Fibroblast of lung (primary cell): ENCODE results near the gene COL11A2. TPM values are rescaled to one million over a fixed set of nuclear protein-coding genes. Genes with fewer than 3 reads are reported as not detected.

Experiments used
- DNase-seq, 2 donors: peaks; one replicate each; pipeline versions ENCODE4 v3.0.0 to v3.0.0-alpha.2; 2010; ENCODE audit warnings: low read depth in 2 of 2
- H2AFZ ChIP-seq: 2 replicates; pipeline ENCODE4 v1.5.1; 2012; ENCODE audit warnings: low read length, control low read depth, inconsistent platforms
- H3K27ac ChIP-seq: 2 replicates; pipeline ENCODE4 v1.5.1; 2011; ENCODE audit warnings: low read length, control low read depth; ENCODE audit not compliant: insufficient read depth
- H3K27me3 ChIP-seq: 2 replicates; pipeline ENCODE4 v1.5.1; 2011; ENCODE audit warnings: mild to moderate bottlenecking, low read length; ENCODE audit not compliant: control insufficient read depth, insufficient read depth
- H3K36me3 ChIP-seq: 2 replicates; pipeline ENCODE4 v1.5.1; 2011; ENCODE audit warnings: low read length; ENCODE audit not compliant: control insufficient read depth, insufficient read depth
- H3K4me1 ChIP-seq: 2 replicates; pipeline ENCODE4 v1.5.1; 2011; ENCODE audit warnings: low read length; ENCODE audit not compliant: control insufficient read depth, insufficient read depth; ENCODE audit errors: extremely low read depth
- H3K4me2 ChIP-seq: 2 replicates; pipeline ENCODE4 v1.5.1; 2011; ENCODE audit warnings: low read length, control low read depth; ENCODE audit not compliant: insufficient read depth; ENCODE audit errors: extremely low read depth
- H3K4me3 ChIP-seq, 4 experiments: fragments of 200-600 bp in 1 of 4; sonication (generic) in 1 of 4; replicated peaks in 1 of 4; 2 replicates each; pipeline ENCODE4 v1.5.1; 2011 to 2016; ENCODE audit warnings: low read length in 4 of 4, low read depth in 3 of 4, mild to moderate bottlenecking in 3 of 4, control low read depth in 2 of 4, inconsistent platforms in 1 of 4, mixed read lengths in 1 of 4; ENCODE audit not compliant: insufficient read depth in 1 of 4; ENCODE audit errors: control extremely low read depth in 1 of 4
- H3K79me2 ChIP-seq: 2 replicates; pipeline ENCODE4 v1.5.1; 2012; ENCODE audit warnings: mild to moderate bottlenecking, low read length, inconsistent platforms; ENCODE audit not compliant: control insufficient read depth, insufficient read depth
- H3K9ac ChIP-seq: 2 replicates; pipeline ENCODE4 v1.5.1; 2011; ENCODE audit warnings: mild to moderate bottlenecking, low read length, control low read depth; ENCODE audit not compliant: insufficient read depth
- H3K9me3 ChIP-seq: 2 replicates; pipeline ENCODE4 v1.5.1; 2012; ENCODE audit warnings: low read depth, low read length; ENCODE audit not compliant: control insufficient read depth, insufficient read depth
- H4K20me1 ChIP-seq: 2 replicates; pipeline ENCODE4 v1.5.1; 2011; ENCODE audit warnings: low read length; ENCODE audit not compliant: control insufficient read depth, insufficient read depth; ENCODE audit errors: extremely low read depth
- CTCF ChIP-seq, 2 donors: IDR thresholded peaks in 1 of 2; conservative IDR thresholded peaks in 1 of 2; 1 replicate in 1 of 2; 2 replicates in 1 of 2; pipeline ENCODE4 v1.5.1; 2011 to 2012; ENCODE audit warnings: low read length in 2 of 2, control low read depth in 1 of 2, inconsistent platforms in 1 of 2, low read depth in 1 of 2, mild to moderate bottlenecking in 1 of 2
- EZH2 ChIP-seq: IDR thresholded peaks from 2 replicates; pipeline ENCODE4 v1.5.1; 2012; ENCODE audit warnings: low read length, control low read depth, mild to moderate bottlenecking; ENCODE audit errors: missing control alignments
- polyA plus RNA-seq, 2 donors: library from polyadenylated mRNA; depleted of rRNA in 1 of 2; stranded (reverse) in 1 of 2; unstranded in 1 of 2; fragments of >200 nt; gene quantifications; 2 replicates each; pipeline ENCODE4 v1.2.1, GENCODE V29; 2011 to 2012; ENCODE audit warnings: missing spikeins in 1 of 2
- total RNA-seq: library from RNA; depleted of rRNA; stranded (reverse); fragments of >200 nt; gene quantifications from 2 replicates; pipeline ENCODE4 v1.2.1, GENCODE V29; 2014

The COL11A2 gene
- total and polyA plus RNA-seq, 2 donors (not counting 1 experiment from before 2014, with no cell fraction given) = 0.17 TPM

- Histone ChIP-seq H3K4me3 (no peak overlapping the region), H3K27ac (no peak overlapping the region), H3K27me3 (no peaks in the 10 kb centered on the region), H3K79me2 (no peaks in the 10 kb centered on the region), H3K36me3 (no peaks in the 10 kb centered on the region), H3K4me1 (no peaks in the 10 kb centered on the region), H4K20me1 (no peaks in the 10 kb centered on the region), H3K9ac (no peak overlapping the region), H3K4me2 (no peak overlapping the region), H2AFZ (no peak overlapping the region), H3K9me3 (no peaks in the 10 kb centered on the region)
- TF ChIP-seq CTCF (conservative IDR thresholded peaks at IDR 0.05 in 1 of 2, IDR thresholded peaks at IDR 0.05 in 1 of 2; ENCODE audit: low read depth in 1 of 2, low read length in 2 of 2) (no peak), EZH2 (no peak)
- DNase-seq = no peak
These were observed 15.4 kb downstream of the COL11A2 start for GRCh38 chr6:33176906-33177305.

GRCh38 chr6:33175436-33176069 is 16.7 kb downstream of the COL11A2 start:
- Histone ChIP-seq H4K20me1 (no peaks in the 10 kb centered on the region), H3K4me1 (no peaks in the 10 kb centered on the region), H3K27ac (no peak overlapping the region), H3K9ac (no peak overlapping the region), H3K9me3 (no peaks in the 10 kb centered on the region), H3K79me2 (no peaks in the 10 kb centered on the region), H2AFZ (no peak overlapping the region), H3K4me3 (no peak overlapping the region), H3K27me3 (no peaks in the 10 kb centered on the region), H3K4me2 (no peak overlapping the region), H3K36me3 (no peaks in the 10 kb centered on the region)
- TF ChIP-seq EZH2 (no peak), CTCF (conservative IDR thresholded peaks at IDR 0.05 in 1 of 2, IDR thresholded peaks at IDR 0.05 in 1 of 2; ENCODE audit: low read depth in 1 of 2, low read length in 2 of 2) (no peak)
- no peak for DNase-seq

- no peak overlapping the region for H3K4me3 ChIP-seq
- no peak overlapping the region for H3K4me2 ChIP-seq
- no peaks in the 10 kb centered on the region for H3K9me3 ChIP-seq
- H3K36me3 ChIP-seq = no peaks in the 10 kb centered on the region
- TF ChIP-seq EZH2 (no peak), CTCF (conservative IDR thresholded peaks at IDR 0.05 in 1 of 2, IDR thresholded peaks at IDR 0.05 in 1 of 2; ENCODE audit: low read depth in 1 of 2, low read length in 2 of 2) (no peak)
- H3K27me3 ChIP-seq = no peaks in the 10 kb centered on the region
- no peaks in the 10 kb centered on the region for H3K4me1 ChIP-seq
- H3K27ac ChIP-seq = no peak overlapping the region
- H3K9ac ChIP-seq = no peak overlapping the region
- H3K79me2 ChIP-seq = no peaks in the 10 kb centered on the region
- no peak overlapping the region for H2AFZ ChIP-seq
- H4K20me1 ChIP-seq = no peaks in the 10 kb centered on the region
- no peak for DNase-seq
These were observed 17.5 kb downstream of the COL11A2 start for GRCh38 chr6:33174784-33175183.
